HepG2 (cell line): ENCODE data around the gene LSMEM2. TPM values are rescaled to one million over a fixed set of nuclear protein-coding genes. Genes with fewer than 3 reads are reported as not detected.

Experiments
- AGO1 ChIP-seq: fragments of 200-400 bp; formaldehyde crosslinking; IDR thresholded peaks from 2 replicates; pipeline ENCODE4 v1.6.1; 2017; ENCODE audit warnings: mild to moderate bottlenecking, low read depth, low read length, moderate library complexity; ENCODE audit not compliant: poor library complexity, severe bottlenecking
- BRF2 ChIP-seq: sonication (generic); formaldehyde crosslinking; IDR thresholded peaks from 2 replicates; pipeline ENCODE4 v1.8.1; 2022; ENCODE audit warnings: mild to moderate bottlenecking, missing genetic modification reagents
- CBFB ChIP-seq: sonication (generic); formaldehyde crosslinking; IDR thresholded peaks from 2 replicates; pipeline ENCODE4 v1.4.0; 2020; ENCODE audit warnings: missing genetic modification reagents
- ELF3 ChIP-seq: IDR thresholded peaks from 2 replicates; pipeline ENCODE4 v1.6.1; 2016; ENCODE audit warnings: missing genetic modification reagents, missing compliant biosample characterization
- FOXC1 ChIP-seq: sonication (generic); formaldehyde crosslinking; IDR thresholded peaks from 2 replicates; pipeline ENCODE4 v1.8.0; 2022; ENCODE audit warnings: mild to moderate bottlenecking, missing genetic modification reagents, borderline replicate concordance
- GLI4 ChIP-seq: sonication (generic); formaldehyde crosslinking; IDR thresholded peaks from 2 replicates; pipeline ENCODE4 v1.5.1; 2020; ENCODE audit warnings: missing genetic modification reagents, mild to moderate bottlenecking, moderate library complexity, borderline replicate concordance
- GPN1 ChIP-seq: sonication (generic); formaldehyde crosslinking; IDR thresholded peaks from 2 replicates; pipeline ENCODE4 v1.5.1; 2020; ENCODE audit warnings: missing genetic modification reagents, borderline replicate concordance
- IRX3 ChIP-seq: sonication (generic); formaldehyde crosslinking; IDR thresholded peaks from 2 replicates; pipeline ENCODE4 v1.8.1; 2023; ENCODE audit warnings: mild to moderate bottlenecking, low read depth, missing genetic modification reagents, borderline replicate concordance
- KDM2A ChIP-seq: sonication (generic); formaldehyde crosslinking; IDR thresholded peaks from 2 replicates; pipeline ENCODE4 v1.4.0; 2020; ENCODE audit warnings: low read depth, missing genetic modification reagents, borderline replicate concordance
- KLF12 ChIP-seq: sonication (generic); formaldehyde crosslinking; IDR thresholded peaks from 2 replicates; pipeline ENCODE4 v1.4.0; 2020; ENCODE audit warnings: missing genetic modification reagents, borderline replicate concordance
- MAFG ChIP-seq: sonication (generic); formaldehyde crosslinking; IDR thresholded peaks from 2 replicates; pipeline ENCODE4 v1.5.1; 2020; ENCODE audit warnings: mild to moderate bottlenecking, missing genetic modification reagents
- NR2F6 ChIP-seq, 2 experiments: IDR thresholded peaks; 2 replicates each; pipeline ENCODE4 v1.6.1; 2016; ENCODE audit warnings: antibody characterized with exemption in 1 of 2, mild to moderate bottlenecking in 1 of 2
- SMC3 ChIP-seq: IDR thresholded peaks from 2 replicates; pipeline ENCODE4 v1.6.1; 2011; ENCODE audit warnings: low read length, improper control_type of control experiment
- ZBED4 ChIP-seq: sonication (generic); formaldehyde crosslinking; IDR thresholded peaks from 2 replicates; pipeline ENCODE4 v1.4.0; 2020; ENCODE audit warnings: missing genetic modification reagents, borderline replicate concordance
- ZBTB25 ChIP-seq: IDR thresholded peaks from 2 replicates; pipeline ENCODE4 v1.6.1; 2018; ENCODE audit warnings: missing genetic modification reagents
- ZNF496 ChIP-seq: sonication (generic); formaldehyde crosslinking; IDR thresholded peaks from 2 replicates; pipeline ENCODE4 v1.8.1; 2023; ENCODE audit warnings: mild to moderate bottlenecking, moderate library complexity, missing genetic modification reagents; ENCODE audit not compliant: insufficient replicate concordance
- ZNF597 ChIP-seq: sonication (generic); formaldehyde crosslinking; IDR thresholded peaks from 2 replicates; pipeline ENCODE4 v1.5.0; 2020; ENCODE audit warnings: missing genetic modification reagents
- ZNF713 ChIP-seq: sonication (generic); formaldehyde crosslinking; IDR thresholded peaks from 2 replicates; pipeline ENCODE4 v1.4.0; 2020; ENCODE audit warnings: mild to moderate bottlenecking, missing genetic modification reagents
- ZNF83 ChIP-seq: sonication (generic); formaldehyde crosslinking; IDR thresholded peaks from 2 replicates; pipeline ENCODE4 v1.4.0; 2020; ENCODE audit warnings: missing genetic modification reagents, mild to moderate bottlenecking, borderline replicate concordance
- ZNF850 ChIP-seq: sonication (generic); formaldehyde crosslinking; conservative IDR thresholded peaks from 2 replicates; pipeline ENCODE4 v1.9.0; 2021; ENCODE audit warnings: mild to moderate bottlenecking, missing genetic modification reagents
- ZSCAN20 ChIP-seq: sonication (generic); formaldehyde crosslinking; IDR thresholded peaks from 2 replicates; pipeline ENCODE4 v1.4.0; 2020; ENCODE audit warnings: missing genetic modification reagents, mild to moderate bottlenecking, borderline replicate concordance
- polyA plus RNA-seq, 8 experiments: library from polyadenylated mRNA; depleted of rRNA in 3 of 8; stranded (reverse) in 7 of 8; unstranded in 1 of 8; fragments of >200 nt; fragmentation: Illumina TruSeq in 4 of 8; extraction: Trizol in 4 of 8; gene quantifications; 2 replicates each; pipeline versions ENCODE4 v1.2.1 to v1.2.3, GENCODE V29; 2011 to 2016; ENCODE audit warnings: low read depth in 4 of 8, missing spikeins in 1 of 8, mixed read lengths in 1 of 8; ENCODE audit not compliant: insufficient read depth in 1 of 8
- total RNA-seq, 5 experiments: library from RNA; depleted of rRNA; stranded (reverse); fragments of >200 nt; fragmentation: Illumina TruSeq; extraction: Trizol; gene quantifications; 2 replicates each; pipeline ENCODE4 v1.2.3, GENCODE V29; 2016; ENCODE audit warnings: low read depth in 1 of 5

The LSMEM2 gene
- total and polyA plus RNA-seq, 2 of the 13 experiments (the other 11 are each of a cell fraction or from before 2014, with no cell fraction given), result 0.07 to 0.41 TPM

GRCh38 chr3:50272911-50273688 is 5.8 kb upstream of the LSMEM2 start (continued):
- no peak for TF ChIP-seq IRX3 (CRISPR knock-in tag)
- TF ChIP-seq ZSCAN20 (CRISPR knock-in tag), result no peak
- 0 out of 2 replicates have a peak, but pooled peaks have one; percentile 47 for TF ChIP-seq ZBED4 (CRISPR knock-in tag)
- TF ChIP-seq MAFG (CRISPR knock-in tag), result no peak
- TF ChIP-seq ZBTB25, result peak; percentile 77; the same call in 1 of the 2 replicates
- TF ChIP-seq KDM2A (CRISPR knock-in tag), result peak; percentile 78; the same call in 1 of the 2 replicates
- peak; percentile 43; the same call in 1 of the 2 replicates for TF ChIP-seq ELF3
- no peak for TF ChIP-seq BRF2
- TF ChIP-seq ZNF597, result no peak
- no peak for TF ChIP-seq GLI4 (CRISPR knock-in tag)
- no peak; the same call in 1 of the 2 replicates for TF ChIP-seq GPN1 (CRISPR knock-in tag)
- no peak for TF ChIP-seq ZNF83
- TF ChIP-seq KLF12 (CRISPR knock-in tag), result no peak
- TF ChIP-seq ZNF496, result no peak
- peak; percentile 44; the same call in 1 of the 2 replicates for TF ChIP-seq CBFB (CRISPR knock-in tag)
- peak; percentile 46; the same call in 1 of the 2 replicates for TF ChIP-seq FOXC1 (CRISPR knock-in tag)
- no peak for TF ChIP-seq ZNF850 (CRISPR knock-in tag)
- TF ChIP-seq AGO1, result no peak
- no peak for TF ChIP-seq NR2F6 (IDR thresholded peaks at IDR 0.05)
- peak; percentile 67; the same call in 1 of the 2 replicates for TF ChIP-seq NR2F6 (CRISPR knock-in tag; IDR thresholded peaks at IDR 0.05)
- TF ChIP-seq SMC3, result peak; percentile 79; the same call in 1 of the 2 replicates
- TF ChIP-seq ZNF713 (CRISPR knock-in tag), result peak; percentile 82; the same call in 1 of the 2 replicates
